ENCODE measurements around the gene SCRN2.

- TF ChIP-seq POLR2A (IDR thresholded peaks at IDR 0.05) (no peak), EP300 (IDR thresholded peaks at IDR 0.05) (no peak), POLR2AphosphoS5 (IDR thresholded peaks at IDR 0.05) (no peak)
- TF ChIP-seq, protein P1, sequence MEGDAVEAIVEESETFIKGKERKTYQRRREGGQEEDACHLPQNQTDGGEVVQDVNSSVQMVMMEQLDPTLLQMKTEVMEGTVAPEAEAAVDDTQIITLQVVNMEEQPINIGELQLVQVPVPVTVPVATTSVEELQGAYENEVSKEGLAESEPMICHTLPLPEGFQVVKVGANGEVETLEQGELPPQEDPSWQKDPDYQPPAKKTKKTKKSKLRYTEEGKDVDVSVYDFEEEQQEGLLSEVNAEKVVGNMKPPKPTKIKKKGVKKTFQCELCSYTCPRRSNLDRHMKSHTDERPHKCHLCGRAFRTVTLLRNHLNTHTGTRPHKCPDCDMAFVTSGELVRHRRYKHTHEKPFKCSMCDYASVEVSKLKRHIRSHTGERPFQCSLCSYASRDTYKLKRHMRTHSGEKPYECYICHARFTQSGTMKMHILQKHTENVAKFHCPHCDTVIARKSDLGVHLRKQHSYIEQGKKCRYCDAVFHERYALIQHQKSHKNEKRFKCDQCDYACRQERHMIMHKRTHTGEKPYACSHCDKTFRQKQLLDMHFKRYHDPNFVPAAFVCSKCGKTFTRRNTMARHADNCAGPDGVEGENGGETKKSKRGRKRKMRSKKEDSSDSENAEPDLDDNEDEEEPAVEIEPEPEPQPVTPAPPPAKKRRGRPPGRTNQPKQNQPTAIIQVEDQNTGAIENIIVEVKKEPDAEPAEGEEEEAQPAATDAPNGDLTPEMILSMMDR (IDR thresholded peaks at IDR 0.05) = no peak
Observed at GRCh38 chr17:47851764-47852112, 10.7 kb upstream of the SCRN2 start.
